HG03196 (cell line): Measurements from ENCODE around the gene CDS2.

ENCODE experiments used
- ATAC-seq: cut with Tn5 transposase; IDR thresholded peaks from one replicate; pipeline ENCODE4 v1.9.1; 2021; ENCODE audit not compliant: unreplicated experiment

The CDS2 gene

DNA sequence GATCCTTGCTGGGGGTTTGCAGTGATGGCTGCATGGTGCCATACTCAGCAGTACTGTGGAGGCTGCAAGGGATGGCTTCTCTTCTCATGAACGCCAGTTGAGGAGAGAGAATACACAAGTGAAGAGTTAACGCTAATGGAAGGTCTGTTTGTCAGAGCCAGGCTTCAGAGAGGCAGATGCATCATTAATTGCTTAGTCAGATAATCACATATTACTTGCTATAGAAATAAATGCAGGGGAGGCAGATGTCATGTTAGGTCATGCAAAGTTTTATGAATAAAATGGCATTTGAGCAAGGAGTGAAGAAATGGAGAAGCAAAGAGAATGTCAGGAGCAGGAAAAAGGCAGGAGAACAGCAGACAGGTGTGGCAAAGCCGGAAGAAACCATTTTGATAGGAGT is 51.2 kb downstream of the CDS2 start:
- no peak for ATAC-seq

- no peak for ATAC-seq
Observed at GRCh38 chr20:5180421-5180820, 53.6 kb downstream of the CDS2 start.

GRCh38 chr20:5180933-5181332 is 54.1 kb downstream of the CDS2 start:
- ATAC-seq = no peak

DNA sequence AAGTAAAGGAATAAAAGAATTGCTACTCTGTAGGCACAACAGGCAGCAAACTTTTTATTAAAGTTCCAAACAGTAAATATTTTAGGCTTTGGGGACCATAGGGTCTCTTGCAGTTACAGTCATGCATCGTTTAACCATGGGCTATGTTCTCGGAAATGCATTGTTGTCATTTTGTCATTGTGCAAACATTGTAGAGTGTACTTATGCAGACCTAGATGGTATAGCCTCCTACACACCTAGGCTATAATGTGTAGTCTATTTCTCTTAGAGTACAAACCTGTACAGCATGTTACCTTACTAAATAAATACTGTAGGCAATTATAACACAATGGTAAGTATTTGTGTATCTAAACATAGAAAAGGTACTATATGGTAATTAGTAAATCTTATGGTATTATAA is 54.7 kb downstream of the CDS2 start:
- ATAC-seq = no peak

DNA sequence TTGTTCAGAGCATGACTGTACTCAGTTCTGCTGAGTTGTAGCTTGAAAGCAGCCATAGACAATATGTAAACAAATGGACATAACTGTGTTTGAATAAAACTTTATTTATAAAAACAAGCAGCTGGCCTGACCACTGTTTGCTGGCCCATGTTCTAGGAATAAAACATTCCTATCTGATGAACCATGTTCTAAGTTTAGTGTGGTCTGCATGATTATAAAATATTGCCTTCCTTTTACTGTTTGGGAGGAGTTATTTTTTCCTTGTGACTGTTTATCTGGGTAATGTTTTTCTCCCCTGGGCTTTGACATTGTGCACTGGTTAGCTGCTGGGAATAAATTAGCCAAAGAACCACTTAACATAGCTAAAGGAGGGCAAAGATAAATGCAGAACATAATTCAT is 55.1 kb downstream of the CDS2 start:
- no peak for ATAC-seq

- ATAC-seq = no peak
Observed at GRCh38 chr20:5182615-5183254, 55.9 kb downstream of the CDS2 start.

DNA sequence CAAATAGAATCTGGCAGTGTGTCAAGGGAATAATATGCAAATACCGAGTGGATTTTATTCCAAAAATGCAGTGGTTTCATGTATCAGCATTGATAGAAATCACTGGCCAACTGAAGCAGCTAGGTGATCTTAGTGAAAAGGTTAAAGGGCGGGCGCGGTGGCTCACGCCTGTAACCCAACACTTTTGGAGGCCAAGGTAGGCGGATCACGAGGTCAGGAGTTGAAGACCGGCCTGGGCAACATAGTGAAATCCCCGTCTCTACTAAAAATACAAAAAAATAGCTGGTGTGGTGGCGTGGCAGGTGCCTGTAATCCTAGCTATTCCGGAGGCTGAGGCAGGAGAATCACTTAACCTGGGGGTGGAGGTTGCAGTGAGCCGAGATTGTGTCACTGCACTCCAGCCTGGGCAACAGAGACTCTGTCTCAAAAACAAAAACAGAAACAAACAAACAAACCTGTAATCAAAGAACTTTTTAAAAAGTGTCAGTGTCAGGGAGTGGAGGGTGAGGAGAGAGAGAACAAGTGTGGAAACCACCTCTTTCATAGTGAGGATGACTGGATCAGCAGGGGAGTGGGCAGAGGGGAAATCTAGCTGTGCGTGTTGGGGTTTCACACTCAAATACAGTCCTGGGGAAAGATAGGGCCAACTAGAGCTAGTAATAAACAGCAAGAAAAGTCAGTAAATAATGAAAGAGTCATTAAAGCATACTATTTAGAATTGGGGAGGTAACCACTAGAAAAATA is 57.1 kb downstream of the CDS2 start:
- ATAC-seq = no peak

GRCh38 chr20:5184684-5185083 is 57.9 kb downstream of the CDS2 start:
- no peak for ATAC-seq

DNA sequence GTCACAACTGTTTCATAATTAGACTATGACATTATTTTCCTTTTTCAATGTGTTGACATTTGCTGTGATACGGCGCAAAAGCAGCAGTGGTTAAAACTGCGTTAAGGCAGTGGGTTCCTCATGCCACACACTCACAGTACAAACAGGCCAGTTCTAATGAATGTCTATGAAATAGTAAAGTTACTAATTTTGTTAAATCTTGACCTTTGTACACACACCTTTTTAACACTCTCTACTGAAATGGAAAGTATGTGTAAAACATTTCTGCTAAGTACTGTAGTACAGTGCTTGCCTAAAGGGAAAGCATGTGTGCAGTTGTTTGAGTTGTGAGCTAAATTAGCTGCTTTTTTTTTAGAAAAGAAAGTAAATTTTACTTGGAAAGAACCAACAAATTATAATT is 60.3 kb downstream of the CDS2 start:
- ATAC-seq = no peak

- ATAC-seq = no peak
Observed at GRCh38 chr20:5188736-5189135, 61.9 kb downstream of the CDS2 start.

- ATAC-seq = no peak
Observed at GRCh38 chr20:5189917-5190316, 63.1 kb downstream of the CDS2 start.

DNA sequence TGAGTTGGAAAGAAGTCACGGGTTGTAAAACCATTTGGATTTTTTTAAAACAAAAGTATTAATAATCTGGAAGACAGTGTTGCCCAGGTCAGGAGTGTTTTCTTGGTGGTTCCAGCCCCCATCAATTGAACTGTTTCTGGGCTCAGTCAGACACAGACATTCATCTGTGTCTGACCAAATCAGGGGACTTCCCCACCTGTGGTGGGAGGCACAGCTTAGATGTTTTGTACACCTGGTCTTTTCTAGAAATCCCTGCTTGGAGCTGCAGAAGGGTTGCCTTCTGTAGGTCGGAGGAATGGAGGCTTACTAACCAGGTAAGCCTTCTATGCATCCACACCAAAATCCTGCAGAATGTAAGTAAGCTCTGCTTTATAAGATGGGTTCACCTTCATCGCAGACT is 63.6 kb downstream of the CDS2 start:
- ATAC-seq = no peak

- no peak for ATAC-seq
Observed at GRCh38 chr20:5191829-5192569, 65.2 kb downstream of the CDS2 start.

GRCh38 chr20:5192570-5193431 is 66.0 kb downstream of the CDS2 start:
- no peak for ATAC-seq

DNA sequence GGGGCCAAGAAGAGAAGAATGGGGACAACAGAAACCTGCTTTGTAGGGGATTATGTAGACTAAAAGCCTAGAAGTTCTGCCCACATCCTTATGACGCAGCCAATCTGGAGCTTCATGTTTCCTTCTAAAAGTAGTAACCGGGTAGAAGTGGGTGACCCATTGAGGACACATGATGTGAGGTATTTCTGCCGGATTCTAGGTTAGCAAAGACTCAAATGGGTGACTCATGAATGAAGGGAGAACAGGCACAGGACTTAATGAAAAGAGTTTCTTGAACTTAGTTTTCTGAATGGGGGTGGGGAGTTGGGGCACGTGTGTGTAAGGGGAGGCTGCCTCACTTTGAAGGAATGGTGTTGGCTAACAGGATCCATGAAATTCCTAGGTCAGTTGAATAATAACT is 68.8 kb downstream of the CDS2 start:
- ATAC-seq = no peak

DNA sequence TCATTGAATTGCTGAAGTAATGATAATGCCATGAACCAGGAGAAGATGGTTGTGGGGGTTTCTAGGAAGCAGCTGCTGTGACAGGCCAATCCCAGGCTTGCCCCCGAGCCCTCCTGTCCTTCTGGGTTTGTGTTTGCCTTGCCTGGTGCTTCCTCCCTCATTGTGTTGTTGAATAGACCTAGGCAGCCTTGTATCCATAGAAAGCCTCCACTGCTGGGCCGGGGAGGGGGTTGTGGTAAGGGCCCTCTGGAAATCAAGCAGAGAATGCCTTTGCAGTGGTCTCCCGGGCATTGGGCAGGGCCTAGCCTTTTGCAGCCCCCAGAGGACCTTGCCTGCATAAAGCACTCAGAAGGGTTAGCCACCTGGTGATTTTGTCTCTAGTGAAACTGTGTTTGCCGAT is 69.3 kb downstream of the CDS2 start:
- ATAC-seq = no peak

DNA sequence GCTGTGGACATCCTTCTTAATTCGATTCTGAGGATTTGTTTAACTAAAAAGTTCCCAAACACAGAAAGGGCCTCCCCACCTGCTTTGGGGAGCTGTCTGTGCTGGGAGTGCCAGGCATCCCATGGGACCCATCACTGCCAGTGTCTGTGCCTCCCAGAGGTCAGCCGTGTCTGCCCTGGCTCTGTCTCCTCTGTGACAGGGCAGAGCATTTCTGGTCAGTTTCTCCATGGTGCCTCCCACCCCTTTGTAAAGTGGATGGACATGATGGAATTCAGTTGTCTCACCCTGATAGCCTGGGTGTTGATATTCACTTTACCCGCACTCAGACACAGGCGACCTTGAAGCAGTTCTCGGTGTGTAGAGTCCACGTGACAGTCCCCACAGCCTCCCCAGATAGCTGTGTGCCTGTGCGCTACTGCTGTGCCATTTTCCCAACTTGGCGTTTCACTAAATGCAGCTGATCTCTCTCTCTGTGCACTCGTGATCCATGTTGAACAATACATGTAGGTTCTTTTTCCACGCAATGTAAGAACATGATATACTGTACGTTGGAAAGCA is 70.5 kb downstream of the CDS2 start:
- no peak for ATAC-seq

DNA sequence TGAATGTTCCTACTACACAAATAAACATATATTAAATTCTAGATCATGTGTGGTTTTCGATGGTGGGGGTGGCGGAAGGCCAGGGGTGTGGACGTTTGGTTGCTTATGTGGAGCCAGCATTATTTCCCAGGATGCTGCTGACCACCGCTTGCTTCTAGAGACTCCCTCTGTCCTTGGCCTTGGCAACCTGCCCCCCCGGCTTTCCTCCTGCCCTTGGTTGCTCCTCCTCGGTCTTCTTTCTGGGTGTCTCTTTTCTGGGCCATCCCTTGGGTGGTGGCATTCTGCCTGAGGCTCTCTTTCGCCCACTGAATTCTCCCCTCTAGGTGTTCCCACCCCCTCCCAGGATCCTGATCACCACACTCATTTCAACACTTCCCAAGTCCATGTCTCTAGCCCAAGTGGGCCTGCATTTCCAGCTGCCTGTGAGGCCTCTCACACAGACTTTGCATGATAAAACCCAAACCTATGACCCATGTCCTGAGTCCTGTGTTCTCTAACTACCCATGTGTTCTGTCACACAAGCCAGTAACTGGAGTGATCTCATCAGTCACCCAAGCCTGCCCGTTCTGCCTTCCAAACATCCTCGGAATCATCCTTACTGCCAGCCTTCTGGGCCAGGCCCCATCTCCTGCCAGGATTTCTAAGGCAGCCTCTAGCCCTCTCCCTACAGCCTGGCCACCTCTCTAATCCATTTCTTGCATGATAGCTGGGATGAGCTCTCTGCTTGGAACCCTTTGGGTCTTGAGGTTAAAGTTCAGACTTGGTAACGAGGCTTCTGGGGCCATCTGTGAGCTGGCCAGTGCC is 71.2 kb downstream of the CDS2 start:
- no peak for ATAC-seq

GRCh38 chr20:5198651-5198924 is 71.8 kb downstream of the CDS2 start:
- no peak for ATAC-seq

- ATAC-seq = no peak
Observed at GRCh38 chr20:5203380-5203779, 76.6 kb downstream of the CDS2 start.
